DOHH2 (cell line): ENCODE results near the gene ALAS1.

Source experiments
- H3F3A ChIP-seq: fragments of 200-600 bp; sonication (generic), shearing (Covaris generic); 2 replicates; pipeline ENCODE4 v1.6.0; 2016; ENCODE audit warnings: antibody characterized with exemption, mild to moderate bottlenecking; ENCODE audit not compliant: control insufficient read depth, insufficient read depth
- H3K27ac ChIP-seq: fragments of 200-600 bp; sonication (generic); 2 replicates; pipeline ENCODE4 v1.5.1; 2014; ENCODE audit warnings: low read depth, mild to moderate bottlenecking, low read length, moderate library complexity
- H3K27me3 ChIP-seq: fragments of 200-600 bp; sonication (generic); 2 replicates; pipeline ENCODE4 v1.6.1; 2014; ENCODE audit warnings: mild to moderate bottlenecking, low read length, mixed read lengths; ENCODE audit not compliant: control insufficient read depth
- H3K36me3 ChIP-seq: fragments of 200-600 bp; sonication (generic); 2 replicates; pipeline ENCODE4 v1.6.1; 2014; ENCODE audit warnings: mild to moderate bottlenecking, low read length, moderate library complexity, mixed read lengths; ENCODE audit not compliant: control insufficient read depth
- H3K4me1 ChIP-seq: fragments of 200-600 bp; sonication (generic); 2 replicates; pipeline ENCODE4 v1.6.1; 2014; ENCODE audit warnings: mild to moderate bottlenecking, low read length, mixed read lengths; ENCODE audit not compliant: control insufficient read depth
- H3K4me2 ChIP-seq: fragments of 200-600 bp; sonication (generic); 2 replicates; pipeline ENCODE4 v1.6.0; 2014; ENCODE audit warnings: mild to moderate bottlenecking, low read length, moderate library complexity
- H3K4me3 ChIP-seq: fragments of 200-600 bp; sonication (generic); 2 replicates; pipeline ENCODE4 v1.5.1; 2014; ENCODE audit warnings: mild to moderate bottlenecking, low read length, mixed read lengths
- H3K79me2 ChIP-seq: fragments of 200-600 bp; sonication (generic); 2 replicates; pipeline ENCODE4 v1.6.1; 2014; ENCODE audit warnings: mild to moderate bottlenecking, low read length, mixed read lengths; ENCODE audit not compliant: control insufficient read depth
- H3K9me2 ChIP-seq: fragments of 200-600 bp; sonication (generic); replicated peaks from 2 replicates; pipeline ENCODE4 v1.6.1; 2014; ENCODE audit warnings: mild to moderate bottlenecking, low read length, mixed read lengths; ENCODE audit not compliant: control insufficient read depth
- H3K9me3 ChIP-seq: fragments of 200-600 bp; sonication (generic); 2 replicates; pipeline ENCODE4 v1.6.1; 2014; ENCODE audit warnings: antibody characterized with exemption, low read length, mixed read lengths; ENCODE audit not compliant: control insufficient read depth, insufficient read depth
- H4K20me1 ChIP-seq: fragments of 200-600 bp; sonication (generic); 2 replicates; pipeline ENCODE4 v1.6.0; 2014; ENCODE audit warnings: low read depth, mild to moderate bottlenecking, antibody characterized with exemption, low read length, moderate library complexity; ENCODE audit not compliant: control insufficient read depth, insufficient read depth
- EZH2phosphoT487 ChIP-seq: fragments of 200-600 bp; sonication (generic); IDR thresholded peaks from 2 replicates; pipeline ENCODE4 v1.6.1; 2017; ENCODE audit warnings: borderline replicate concordance, mild to moderate bottlenecking, antibody characterized with exemption, low read length, moderate library complexity, mixed read lengths
- TF ChIP-seq, protein P1 (sequence below): fragments of 200-600 bp; sonication (generic); IDR thresholded peaks from one replicate; pipeline ENCODE4 v1.5.1; 2014; ENCODE audit warnings: antibody characterized with exemption, mild to moderate bottlenecking, low read depth, low read length; ENCODE audit not compliant: poor library complexity, severe bottlenecking

Gene ALAS1

DNA sequence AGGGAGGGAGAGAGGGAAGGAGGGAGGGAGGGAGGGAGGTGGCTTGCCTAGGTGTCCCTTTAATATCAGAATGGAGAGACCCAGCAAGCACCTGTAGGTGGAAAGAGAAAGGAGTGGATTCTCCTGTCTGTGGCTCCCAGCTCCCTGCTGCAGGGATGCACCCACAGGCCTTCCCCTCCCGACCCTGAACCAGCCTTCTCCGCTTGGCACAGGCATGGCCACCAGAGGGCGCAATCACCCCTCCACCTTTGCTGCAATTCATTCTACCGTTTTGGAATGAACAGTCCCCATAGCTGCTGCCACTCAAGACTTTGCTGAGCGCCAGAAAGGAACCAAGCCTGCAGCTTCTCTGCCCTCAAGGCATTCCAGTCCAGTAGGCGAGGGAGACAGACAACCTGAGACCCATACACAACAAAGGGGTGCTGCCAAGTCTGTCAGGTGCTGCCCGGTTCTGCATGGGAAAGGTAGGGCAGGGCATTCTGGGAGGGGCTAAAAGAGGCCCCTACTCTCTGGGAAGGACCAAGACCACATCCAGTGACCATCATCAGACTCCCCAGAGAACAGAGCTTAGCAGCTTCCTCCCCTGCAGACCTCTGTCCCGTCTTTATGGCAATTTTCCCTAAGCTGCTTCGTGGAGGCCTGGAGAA is 22.5 kb downstream of the ALAS1 start:
- no peaks in the 10 kb centered on the region for H3K27me3 ChIP-seq
- peak overlapping the region; percentile 45 for H3K4me2 ChIP-seq
- H3K9me2 ChIP-seq: no peaks in the 10 kb centered on the region
- H3F3A ChIP-seq: no peaks in the 10 kb centered on the region
- H4K20me1 ChIP-seq: peaks cover 8% of the 10 kb centered on the region; the same call in 1 of the 2 replicates
- H3K79me2 ChIP-seq: peaks cover 68% of the 10 kb centered on the region
- 0 out of 2 replicates have a peak overlapping the region, but pooled peaks have one; percentile 8 for H3K27ac ChIP-seq
- peaks cover 30% of the 10 kb centered on the region for H3K4me1 ChIP-seq
- TF ChIP-seq EZH2phosphoT487: no peak
- TF ChIP-seq, protein P1, sequence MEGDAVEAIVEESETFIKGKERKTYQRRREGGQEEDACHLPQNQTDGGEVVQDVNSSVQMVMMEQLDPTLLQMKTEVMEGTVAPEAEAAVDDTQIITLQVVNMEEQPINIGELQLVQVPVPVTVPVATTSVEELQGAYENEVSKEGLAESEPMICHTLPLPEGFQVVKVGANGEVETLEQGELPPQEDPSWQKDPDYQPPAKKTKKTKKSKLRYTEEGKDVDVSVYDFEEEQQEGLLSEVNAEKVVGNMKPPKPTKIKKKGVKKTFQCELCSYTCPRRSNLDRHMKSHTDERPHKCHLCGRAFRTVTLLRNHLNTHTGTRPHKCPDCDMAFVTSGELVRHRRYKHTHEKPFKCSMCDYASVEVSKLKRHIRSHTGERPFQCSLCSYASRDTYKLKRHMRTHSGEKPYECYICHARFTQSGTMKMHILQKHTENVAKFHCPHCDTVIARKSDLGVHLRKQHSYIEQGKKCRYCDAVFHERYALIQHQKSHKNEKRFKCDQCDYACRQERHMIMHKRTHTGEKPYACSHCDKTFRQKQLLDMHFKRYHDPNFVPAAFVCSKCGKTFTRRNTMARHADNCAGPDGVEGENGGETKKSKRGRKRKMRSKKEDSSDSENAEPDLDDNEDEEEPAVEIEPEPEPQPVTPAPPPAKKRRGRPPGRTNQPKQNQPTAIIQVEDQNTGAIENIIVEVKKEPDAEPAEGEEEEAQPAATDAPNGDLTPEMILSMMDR: peak; percentile 95
- no peaks in the 10 kb centered on the region for H3K9me3 ChIP-seq
- H3K4me3 ChIP-seq: peak overlapping the region; percentile 15; the same call in 1 of the 2 replicates
- peaks cover 80% of the 10 kb centered on the region for H3K36me3 ChIP-seq

DNA sequence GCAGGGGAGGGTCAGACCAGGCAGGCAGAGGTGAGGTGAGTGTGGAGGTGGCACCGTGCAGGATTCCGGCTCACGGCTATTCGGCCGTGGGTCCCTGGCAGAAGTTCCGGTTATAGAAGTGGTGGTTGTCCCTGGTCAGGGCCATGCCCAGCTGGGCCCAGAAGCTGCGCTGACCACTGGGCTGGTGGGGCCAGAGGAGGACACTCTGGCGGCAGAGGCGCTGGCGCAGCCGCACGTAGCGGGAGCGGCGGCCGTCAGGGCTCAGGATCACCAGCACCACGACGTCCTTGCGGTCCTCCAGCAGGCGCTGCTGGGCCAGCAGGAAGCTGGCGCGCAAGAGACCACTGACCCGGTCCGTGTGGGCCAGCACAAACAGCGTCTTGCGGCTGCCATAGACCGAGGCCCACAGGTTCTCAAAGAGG is 23.2 kb downstream of the ALAS1 start:
- Histone ChIP-seq H3F3A (peaks cover 3% of the 10 kb centered on the region; the same call in 1 of the 2 replicates), H3K4me3 (no peak overlapping the region), H3K9me3 (no peaks in the 10 kb centered on the region), H3K36me3 (peaks cover 78% of the 10 kb centered on the region), H3K27ac (no peak overlapping the region), H3K4me2 (no peak overlapping the region), H3K79me2 (peaks cover 68% of the 10 kb centered on the region), H3K27me3 (no peaks in the 10 kb centered on the region), H3K9me2 (no peaks in the 10 kb centered on the region), H3K4me1 (peaks cover 36% of the 10 kb centered on the region), H4K20me1 (peaks cover 8% of the 10 kb centered on the region; the same call in 1 of the 2 replicates)
- no peak for TF ChIP-seq EZH2phosphoT487
- TF ChIP-seq, protein P1: no peak

DNA sequence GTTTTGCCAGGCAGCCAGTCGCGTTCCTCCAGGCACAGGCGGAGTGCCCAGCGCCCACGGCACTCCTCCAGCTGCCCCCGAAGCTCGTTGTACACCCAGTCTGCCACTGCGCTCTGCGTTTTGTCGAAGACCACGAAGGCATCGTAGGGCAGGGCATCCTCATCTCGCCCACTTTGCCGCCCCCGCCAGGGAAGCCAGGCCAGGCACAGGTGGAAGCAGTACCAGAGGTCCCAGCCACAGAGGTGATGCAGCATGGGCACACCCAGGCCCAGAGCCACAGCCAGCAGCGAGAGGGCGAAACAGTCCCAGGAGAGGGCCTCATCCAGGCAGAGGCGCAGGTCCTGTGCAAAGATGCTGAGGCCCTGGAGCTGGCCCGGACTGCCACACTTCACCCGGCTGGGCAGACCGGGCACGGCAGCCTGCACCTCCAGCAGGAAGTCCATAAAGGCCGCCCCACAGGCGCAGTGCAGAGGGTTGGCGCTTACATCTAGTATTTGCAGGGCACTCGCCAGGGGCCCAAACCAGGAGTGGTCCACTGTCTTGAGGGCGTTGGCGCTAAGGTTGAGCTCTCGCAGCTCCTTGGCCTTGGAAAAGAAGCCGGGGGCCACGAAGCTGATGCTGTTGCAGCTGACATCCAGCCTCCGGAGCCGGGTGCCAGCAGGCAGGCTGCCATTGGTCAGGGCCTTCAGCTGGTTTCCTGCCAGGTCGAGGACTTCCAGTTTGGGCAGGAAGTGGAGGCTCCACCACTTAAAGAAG is 23.8 kb downstream of the ALAS1 start:
- TF ChIP-seq, protein P1: no peak
- TF ChIP-seq EZH2phosphoT487: no peak
- no peaks in the 10 kb centered on the region for H3K9me3 ChIP-seq
- no peaks in the 10 kb centered on the region for H3K9me2 ChIP-seq
- peaks cover 8% of the 10 kb centered on the region; the same call in 1 of the 2 replicates for H4K20me1 ChIP-seq
- H3K79me2 ChIP-seq: peaks cover 68% of the 10 kb centered on the region
- no peak overlapping the region for H3K4me2 ChIP-seq
- peaks cover 9% of the 10 kb centered on the region; the same call in 1 of the 2 replicates for H3F3A ChIP-seq
- H3K36me3 ChIP-seq: peaks cover 74% of the 10 kb centered on the region
- H3K27me3 ChIP-seq: no peaks in the 10 kb centered on the region
- no peak overlapping the region for H3K27ac ChIP-seq
- H3K4me3 ChIP-seq: no peak overlapping the region
- peaks cover 42% of the 10 kb centered on the region for H3K4me1 ChIP-seq
